Measurements from ENCODE around the gene TAGAP. TPM values are rescaled to one million over a fixed set of nuclear protein-coding genes. Genes with fewer than 3 reads are reported as not detected.

The TAGAP gene
- total RNA-seq, 1 experiment from 2014 or later: not detected

DNA sequence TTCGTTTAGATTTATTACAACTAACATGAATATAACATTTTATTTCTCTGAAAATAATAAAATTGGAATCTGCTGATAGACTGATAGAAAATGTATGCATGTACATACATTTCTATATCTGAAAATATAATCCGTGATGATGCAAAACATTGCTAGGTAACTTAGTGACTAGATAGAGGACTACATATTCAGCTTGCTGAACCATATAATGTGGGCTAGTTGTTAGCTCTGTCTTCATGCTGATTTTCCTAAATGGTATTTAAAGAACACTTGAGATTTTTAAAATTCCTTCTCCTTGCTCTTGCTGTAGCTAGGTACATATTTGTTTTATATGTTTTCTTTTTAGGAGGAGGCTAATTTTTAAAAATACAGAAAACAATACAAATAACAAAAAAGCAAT lies 38.4 kb upstream of the TAGAP start:
- no peak overlapping the region for H2BK12ac ChIP-seq (ENCODE audit: insufficient read length, low read depth, low read length)
- no peak overlapping the region for H2BK20ac ChIP-seq (ENCODE audit: low read depth, low read length, poor library complexity, severe bottlenecking)
- H3K4ac ChIP-seq (ENCODE audit: low read depth, low read length): no peak overlapping the region
- H3K4me2 ChIP-seq (ENCODE audit: insufficient read depth, insufficient read length, low read length): no peak overlapping the region
- TF ChIP-seq, protein P1, sequence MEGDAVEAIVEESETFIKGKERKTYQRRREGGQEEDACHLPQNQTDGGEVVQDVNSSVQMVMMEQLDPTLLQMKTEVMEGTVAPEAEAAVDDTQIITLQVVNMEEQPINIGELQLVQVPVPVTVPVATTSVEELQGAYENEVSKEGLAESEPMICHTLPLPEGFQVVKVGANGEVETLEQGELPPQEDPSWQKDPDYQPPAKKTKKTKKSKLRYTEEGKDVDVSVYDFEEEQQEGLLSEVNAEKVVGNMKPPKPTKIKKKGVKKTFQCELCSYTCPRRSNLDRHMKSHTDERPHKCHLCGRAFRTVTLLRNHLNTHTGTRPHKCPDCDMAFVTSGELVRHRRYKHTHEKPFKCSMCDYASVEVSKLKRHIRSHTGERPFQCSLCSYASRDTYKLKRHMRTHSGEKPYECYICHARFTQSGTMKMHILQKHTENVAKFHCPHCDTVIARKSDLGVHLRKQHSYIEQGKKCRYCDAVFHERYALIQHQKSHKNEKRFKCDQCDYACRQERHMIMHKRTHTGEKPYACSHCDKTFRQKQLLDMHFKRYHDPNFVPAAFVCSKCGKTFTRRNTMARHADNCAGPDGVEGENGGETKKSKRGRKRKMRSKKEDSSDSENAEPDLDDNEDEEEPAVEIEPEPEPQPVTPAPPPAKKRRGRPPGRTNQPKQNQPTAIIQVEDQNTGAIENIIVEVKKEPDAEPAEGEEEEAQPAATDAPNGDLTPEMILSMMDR (conservative IDR thresholded peaks at IDR 0.05): no peak
- H2AFZ ChIP-seq (ENCODE audit: low read length): no peak overlapping the region
- H3K23ac ChIP-seq (ENCODE audit: insufficient read length, low read depth, low read length): no peak overlapping the region
- H3K9me3 ChIP-seq (ENCODE audit: control insufficient read depth, low read depth, low read length): no peaks in the 10 kb centered on the region
- H3K56ac ChIP-seq (ENCODE audit: insufficient read length, low read depth, low read length): no peak overlapping the region
- peaks cover 0 to 3% of the 10 kb centered on the region in 2 experiments; a peak in 1 of 4 replicates for H3K4me1 Mint-ChIP-seq
- no peaks in the 10 kb centered on the region for H3K23me2 ChIP-seq (ENCODE audit: insufficient read length, low read depth, low read length, poor library complexity, severe bottlenecking)
- no peak overlapping the region for H2AK5ac ChIP-seq (ENCODE audit: insufficient read length, low read length)
- H3K14ac ChIP-seq (ENCODE audit: insufficient read depth, low read length): no peak overlapping the region
- no peak overlapping the region for H3K18ac ChIP-seq (ENCODE audit: insufficient read length, low read depth, low read length)
- H4K8ac ChIP-seq (replicated peaks; ENCODE audit: insufficient read length, low read depth, low read length): no peak overlapping the region
- no peaks in the 10 kb centered on the region for H4K20me1 ChIP-seq (ENCODE audit: control insufficient read depth, insufficient read depth, insufficient read length)
- H2BK5ac ChIP-seq (ENCODE audit: insufficient read length, low read length): no peak overlapping the region
- H3K27me3 Mint-ChIP-seq (ENCODE audit: low read depth): no peaks in the 10 kb centered on the region; the same call in 1 of the 2 replicates
- no peak overlapping the region for H3K9ac ChIP-seq (ENCODE audit: extremely low read depth, insufficient read length, low read length)
- H2BK120ac ChIP-seq (ENCODE audit: low read depth, low read length, poor library complexity, severe bottlenecking): no peak overlapping the region
- no peak for DNase-seq
- H3K27ac Mint-ChIP-seq: no peak overlapping the region
- no peaks in the 10 kb centered on the region for H3K4me1 ChIP-seq (ENCODE audit: insufficient read depth, low read length)
- no peaks in the 10 kb centered on the region for H3K27me3 ChIP-seq (ENCODE audit: insufficient read depth, low read length)
- H3K4me3 Mint-ChIP-seq: no peak overlapping the region
- no peaks in the 10 kb centered on the region for H3K36me3 Mint-ChIP-seq (ENCODE audit: insufficient read depth in 1 of 3, low read depth in 3 of 3)
- no peaks in the 10 kb centered on the region for H3K79me2 ChIP-seq (ENCODE audit: insufficient read depth, low read length)
- H3K9me3 Mint-ChIP-seq: no peaks in the 10 kb centered on the region
- no peaks in the 10 kb centered on the region for H3K79me1 ChIP-seq (ENCODE audit: insufficient read depth, low read depth, low read length, poor library complexity, severe bottlenecking)
- no peak overlapping the region for H4K5ac ChIP-seq (ENCODE audit: insufficient read length, low read depth, low read length)
- H3K27ac ChIP-seq (ENCODE audit: insufficient read length, low read depth, low read length): no peak overlapping the region
- no CpG with 5 or more reads among the region's 2 CpGs for WGBS (ENCODE audit: extremely low coverage, insufficient read length, low lambda C conversion rate)
- H4K91ac ChIP-seq (ENCODE audit: insufficient read length, low read depth, low read length): no peak overlapping the region
- no peak overlapping the region for H2BK15ac ChIP-seq (ENCODE audit: low read depth, low read length)
- H3T11ph ChIP-seq (ENCODE audit: low read length): no peak overlapping the region

All from H9 (cell line).